WTC11 (cell line): ENCODE measurements around the gene HDC. TPM values are rescaled to one million over a fixed set of nuclear protein-coding genes. Genes with fewer than 3 reads are reported as not detected.

ENCODE experiments used
- ATAC-seq: fragments of 200-7000 bp; cut with Tn5 transposase; 2 replicates; pipeline ENCODE4 v1.10.0; 2021; ENCODE audit warnings: mild to moderate bottlenecking, moderate library complexity
- CTCF ChIA-PET: fragments of 300-600 bp; sonication (Branson Sonifier 250); formaldehyde crosslinking; loops from one replicate; lab custom pipeline; 2021; ENCODE audit warnings: antibody characterized with exemption; lab: Charles Lee
- POLR2A ChIA-PET: fragments of 350-600 bp; sonication (Branson Sonifier 250); formaldehyde crosslinking; loops from one replicate; lab custom pipeline; 2021; ENCODE audit warnings: antibody characterized with exemption; lab: Charles Lee
- DNase-seq: peaks from one replicate; pipeline ENCODE4 v3.0.0; 2021; ENCODE audit warnings: low spot score
- H3K27ac Mint-ChIP-seq: 2 replicates; pipeline ENCODE4 v1.8.0; 2021; ENCODE audit warnings: mixed read lengths
- H3K27me3 Mint-ChIP-seq: 2 replicates; pipeline ENCODE4 v1.8.0; 2021; ENCODE audit warnings: low read depth, mild to moderate bottlenecking, moderate library complexity, mixed read lengths
- H3K36me3 Mint-ChIP-seq: 2 replicates; pipeline ENCODE4 v1.8.0; 2021; ENCODE audit warnings: mixed read lengths
- H3K4me1 Mint-ChIP-seq: 2 replicates; pipeline ENCODE4 v1.8.0; 2022; ENCODE audit warnings: mixed read lengths
- H3K4me3 Mint-ChIP-seq: 2 replicates; pipeline ENCODE4 v1.8.0; 2021; ENCODE audit warnings: mild to moderate bottlenecking, moderate library complexity, mixed read lengths
- H3K9me3 Mint-ChIP-seq: 2 replicates; pipeline ENCODE4 v1.8.0; 2021; ENCODE audit warnings: mixed read lengths
- CDX4 ChIP-seq: fragments of 250-450 bp; sonication (Bioruptor Pico); IDR thresholded peaks from 2 replicates; pipeline ENCODE4 v1.9.0; 2021; ENCODE audit warnings: moderate library complexity, mild to moderate bottlenecking, inconsistent platforms, borderline replicate concordance
- E2F4 ChIP-seq: sonication (generic); formaldehyde crosslinking; IDR thresholded peaks from 2 replicates; pipeline ENCODE4 v1.8.1; 2022; ENCODE audit warnings: low read depth, mild to moderate bottlenecking, moderate library complexity, missing genetic modification reagents, borderline replicate concordance
- ELF4 ChIP-seq: sonication (generic); formaldehyde crosslinking; IDR thresholded peaks from 2 replicates; pipeline ENCODE4 v1.8.1; 2022; ENCODE audit warnings: low read depth, mild to moderate bottlenecking, moderate library complexity, missing genetic modification reagents
- ETV6 ChIP-seq: sonication (generic); formaldehyde crosslinking; IDR thresholded peaks from 2 replicates; pipeline ENCODE4 v1.8.1; 2022; ENCODE audit warnings: mild to moderate bottlenecking, missing genetic modification reagents
- HMGA2 ChIP-seq: fragments of 250-450 bp; sonication (Bioruptor Pico); IDR thresholded peaks from 2 replicates; pipeline ENCODE4 v1.4.0; 2021; ENCODE audit warnings: mild to moderate bottlenecking, moderate library complexity
- HMGXB4 ChIP-seq: sonication (generic); formaldehyde crosslinking; IDR thresholded peaks from 2 replicates; pipeline ENCODE4 v1.8.1; 2023; ENCODE audit warnings: mild to moderate bottlenecking, moderate library complexity, missing genetic modification reagents
- IRF2 ChIP-seq: sonication (generic); formaldehyde crosslinking; IDR thresholded peaks from 2 replicates; pipeline ENCODE4 v1.8.0; 2022; ENCODE audit warnings: low read depth, missing genetic modification reagents, borderline replicate concordance
- JUN ChIP-seq: sonication (generic); formaldehyde crosslinking; IDR thresholded peaks from 2 replicates; pipeline ENCODE4 v1.8.0; 2023; ENCODE audit warnings: mild to moderate bottlenecking, missing genetic modification reagents
- MAX ChIP-seq: sonication (generic); formaldehyde crosslinking; IDR thresholded peaks from 2 replicates; pipeline ENCODE4 v1.8.0; 2022; ENCODE audit warnings: mild to moderate bottlenecking, missing genetic modification reagents
- MLX ChIP-seq: sonication (generic); formaldehyde crosslinking; IDR thresholded peaks from 2 replicates; pipeline ENCODE4 v1.8.1; 2023; ENCODE audit warnings: mild to moderate bottlenecking, missing genetic modification reagents, moderate library complexity
- MXD4 ChIP-seq: fragments of 250-450 bp; sonication (Bioruptor Pico); IDR thresholded peaks from 2 replicates; pipeline ENCODE4 v1.8.0; 2021; ENCODE audit warnings: mild to moderate bottlenecking, moderate library complexity, borderline replicate concordance
- MYBL2 ChIP-seq: sonication (generic); formaldehyde crosslinking; IDR thresholded peaks from 2 replicates; pipeline ENCODE4 v1.8.1; 2023; ENCODE audit warnings: mild to moderate bottlenecking, moderate library complexity, missing genetic modification reagents
- NR1H2 ChIP-seq: sonication (generic); formaldehyde crosslinking; IDR thresholded peaks from 2 replicates; pipeline ENCODE4 v1.9.0; 2021; ENCODE audit warnings: mild to moderate bottlenecking, moderate library complexity, missing genetic modification reagents
- OVOL2 ChIP-seq: fragments of 250-450 bp; sonication (Bioruptor Pico); IDR thresholded peaks from 2 replicates; pipeline ENCODE4 v1.9.0; 2021; ENCODE audit warnings: mild to moderate bottlenecking, borderline replicate concordance
- PRRX2 ChIP-seq: fragments of 250-450 bp; sonication (Bioruptor Pico); IDR thresholded peaks from 2 replicates; pipeline ENCODE4 v1.8.0; 2021; ENCODE audit warnings: mild to moderate bottlenecking
- USF2 ChIP-seq: sonication (generic); formaldehyde crosslinking; IDR thresholded peaks from 2 replicates; pipeline ENCODE4 v1.8.1; 2023; ENCODE audit warnings: mild to moderate bottlenecking, missing genetic modification reagents, moderate library complexity
- ZMAT4 ChIP-seq: fragments of 250-450 bp; sonication (Bioruptor Pico); IDR thresholded peaks from 2 replicates; pipeline ENCODE4 v1.9.0; 2021; ENCODE audit warnings: mild to moderate bottlenecking
- ZNF512 ChIP-seq: sonication (generic); formaldehyde crosslinking; IDR thresholded peaks from 2 replicates; pipeline ENCODE4 v1.8.1; 2022; ENCODE audit warnings: missing genetic modification reagents, borderline replicate concordance
- ZNF671 ChIP-seq: fragments of 250-450 bp; sonication (Bioruptor Pico); IDR thresholded peaks from 2 replicates; pipeline ENCODE4 v1.8.0; 2021; ENCODE audit warnings: mild to moderate bottlenecking
- ZSCAN18 ChIP-seq: fragments of 250-450 bp; sonication (Bioruptor Pico); IDR thresholded peaks from 2 replicates; pipeline ENCODE4 v2.1.2; 2022; ENCODE audit warnings: mild to moderate bottlenecking, moderate library complexity
- total RNA-seq: library from RNA; stranded (reverse); gene quantifications from 3 replicates; pipeline ENCODE4 v1.2.3, GENCODE V29; 2021

The HDC gene
- total RNA-seq, 1 experiment from 2014 or later = not detected

GRCh38 chr15:50251638-50252182, 13.8 kb downstream of the HDC start:
- ChIA-PET POLR2A (no interaction called here), CTCF (interaction anchor here (0.6 to 1.9 kb wide), 5 partner anchors 10 to 104 kb away, joined by 3 to 6 read pairs (median 5); partner anchors contain the start of gene SLC27A2)
- ATAC-seq (peak; percentile 53), DNase-seq (no peak)
- Mint-ChIP-seq H3K27ac (no peak overlapping the region), H3K4me3 (no peak overlapping the region), H3K4me1 (peaks cover 3% of the 10 kb centered on the region; the same call in 1 of the 2 replicates)
- TF ChIP-seq HMGXB4 (CRISPR knock-in tag) (no peak), JUN (CRISPR knock-in tag) (no peak), ELF4 (no peak), OVOL2 (CRISPR knock-in tag) (no peak), MLX (CRISPR knock-in tag) (no peak), PRRX2 (CRISPR knock-in tag) (no peak), USF2 (no peak), CDX4 (no peak), E2F4 (no peak), ZMAT4 (CRISPR knock-in tag) (no peak), ZNF512 (CRISPR knock-in tag) (no peak), ZNF671 (CRISPR knock-in tag) (no peak), ZSCAN18 (no peak), NR1H2 (CRISPR knock-in tag) (no peak), IRF2 (no peak), MYBL2 (CRISPR knock-in tag) (no peak), HMGA2 (no peak), ETV6 (CRISPR knock-in tag) (no peak), MXD4 (CRISPR knock-in tag) (no peak), MAX (CRISPR knock-in tag) (no peak)
- TF ChIP-seq, all 79 proteins: peak for 0
- Mint-ChIP-seq H3K9me3 (no peaks in the 10 kb centered on the region), H3K36me3 (no peaks in the 10 kb centered on the region), H3K27me3 (no peaks in the 10 kb centered on the region; the same call in 1 of the 2 replicates)
